Ovary (tissue), 3 donors: ENCODE measurements around the gene CALCOCO2.

Source experiments
- CTCF ChIP-seq, 3 donors: fragments of 450-650 bp in 2 of 3; fragments of 200-600 bp in 1 of 3; IDR thresholded peaks; one replicate each; pipeline versions ENCODE4 v1.5.1 to v1.8.0; 2016 to 2022; ENCODE audit warnings: antibody characterized with exemption in 3 of 3, mild to moderate bottlenecking in 1 of 3
- POLR2A ChIP-seq: fragments of 450-650 bp; IDR thresholded peaks from one replicate; pipeline ENCODE4 v1.6.1; 2017; ENCODE audit warnings: antibody characterized with exemption, mild to moderate bottlenecking, moderate library complexity
- donor health status: DM: no; HTN: no; CAD: no.

- peak; percentile 61 to 82 (median 80) for TF ChIP-seq CTCF (IDR thresholded peaks at IDR 0.05)
- no peak for TF ChIP-seq POLR2A
These were observed 48.4 kb downstream of the CALCOCO2 start for GRCh38 chr17:48878920-48879898.
